ENCODE data around the gene FBXO42. TPM values are rescaled to one million over a fixed set of nuclear protein-coding genes. Genes with fewer than 3 reads are reported as not detected.

Gene FBXO42
- total and polyA plus RNA-seq, 9 of the 15 experiments (the other 6 are each of a cell fraction or from before 2014, with no cell fraction given), result 7.2 to 24.8 (median 17.4) TPM

- TF ChIP-seq ZNF592 (IDR thresholded peaks at IDR 0.05), result peak; percentile 49
- TF ChIP-seq RBBP5 (IDR thresholded peaks at IDR 0.05; ENCODE audit: borderline replicate concordance, insufficient read depth, low read length, poor library complexity, severe bottlenecking), result no peak
- no peak for TF ChIP-seq ZNF584 (CRISPR knock-in tag; IDR thresholded peaks at IDR 0.05; ENCODE audit: low read depth)
- TF ChIP-seq DMBX1 (CRISPR knock-in tag; IDR thresholded peaks at IDR 0.05; ENCODE audit: borderline replicate concordance), result peak; percentile 30; the same call in 1 of the 2 replicates
- no peak for TF ChIP-seq CBFA2T3 (IDR thresholded peaks at IDR 0.05)
- no peak for TF ChIP-seq ZBED1 (IDR thresholded peaks at IDR 0.05)
- no peak for TF ChIP-seq ZNF140 (CRISPR knock-in tag; IDR thresholded peaks at IDR 0.05)
- TF ChIP-seq ZBTB17 (CRISPR knock-in tag; IDR thresholded peaks at IDR 0.05), result no peak
- no peak for TF ChIP-seq XRCC5 (IDR thresholded peaks at IDR 0.05; ENCODE audit: low read depth, low read length)
- no peak for TF ChIP-seq TBL1XR1 (IDR thresholded peaks at IDR 0.05; ENCODE audit: low read length in 2 of 2)
- TF ChIP-seq, protein P1, sequence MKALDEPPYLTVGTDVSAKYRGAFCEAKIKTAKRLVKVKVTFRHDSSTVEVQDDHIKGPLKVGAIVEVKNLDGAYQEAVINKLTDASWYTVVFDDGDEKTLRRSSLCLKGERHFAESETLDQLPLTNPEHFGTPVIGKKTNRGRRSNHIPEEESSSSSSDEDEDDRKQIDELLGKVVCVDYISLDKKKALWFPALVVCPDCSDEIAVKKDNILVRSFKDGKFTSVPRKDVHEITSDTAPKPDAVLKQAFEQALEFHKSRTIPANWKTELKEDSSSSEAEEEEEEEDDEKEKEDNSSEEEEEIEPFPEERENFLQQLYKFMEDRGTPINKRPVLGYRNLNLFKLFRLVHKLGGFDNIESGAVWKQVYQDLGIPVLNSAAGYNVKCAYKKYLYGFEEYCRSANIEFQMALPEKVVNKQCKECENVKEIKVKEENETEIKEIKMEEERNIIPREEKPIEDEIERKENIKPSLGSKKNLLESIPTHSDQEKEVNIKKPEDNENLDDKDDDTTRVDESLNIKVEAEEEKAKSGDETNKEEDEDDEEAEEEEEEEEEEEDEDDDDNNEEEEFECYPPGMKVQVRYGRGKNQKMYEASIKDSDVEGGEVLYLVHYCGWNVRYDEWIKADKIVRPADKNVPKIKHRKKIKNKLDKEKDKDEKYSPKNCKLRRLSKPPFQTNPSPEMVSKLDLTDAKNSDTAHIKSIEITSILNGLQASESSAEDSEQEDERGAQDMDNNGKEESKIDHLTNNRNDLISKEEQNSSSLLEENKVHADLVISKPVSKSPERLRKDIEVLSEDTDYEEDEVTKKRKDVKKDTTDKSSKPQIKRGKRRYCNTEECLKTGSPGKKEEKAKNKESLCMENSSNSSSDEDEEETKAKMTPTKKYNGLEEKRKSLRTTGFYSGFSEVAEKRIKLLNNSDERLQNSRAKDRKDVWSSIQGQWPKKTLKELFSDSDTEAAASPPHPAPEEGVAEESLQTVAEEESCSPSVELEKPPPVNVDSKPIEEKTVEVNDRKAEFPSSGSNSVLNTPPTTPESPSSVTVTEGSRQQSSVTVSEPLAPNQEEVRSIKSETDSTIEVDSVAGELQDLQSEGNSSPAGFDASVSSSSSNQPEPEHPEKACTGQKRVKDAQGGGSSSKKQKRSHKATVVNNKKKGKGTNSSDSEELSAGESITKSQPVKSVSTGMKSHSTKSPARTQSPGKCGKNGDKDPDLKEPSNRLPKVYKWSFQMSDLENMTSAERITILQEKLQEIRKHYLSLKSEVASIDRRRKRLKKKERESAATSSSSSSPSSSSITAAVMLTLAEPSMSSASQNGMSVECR (CRISPR knock-in tag; IDR thresholded peaks at IDR 0.05), result no peak
- no peak for TF ChIP-seq C11orf30 (IDR thresholded peaks at IDR 0.05; ENCODE audit: low read depth)
- TF ChIP-seq IRF9 (tag; IDR thresholded peaks at IDR 0.05), result no peak
- TF ChIP-seq FOXK2 (conservative IDR thresholded peaks at IDR 0.05 in 1 of 2, IDR thresholded peaks at IDR 0.05 in 1 of 2; ENCODE audit: low read depth in 2 of 2), result peak in 1 of 2 experiments; percentile 69; a peak in 1 of 4 replicates
- no peak for TF ChIP-seq LCOR (CRISPR knock-in tag; IDR thresholded peaks at IDR 0.05)
- peak; percentile 60; the same call in 1 of the 2 replicates for TF ChIP-seq BRD4 (IDR thresholded peaks at IDR 0.05)
Observed at GRCh38 chr1:16237343-16237830, 114.9 kb downstream of the FBXO42 start (continued).

All from K562 (cell line).